SU-DHL-6 (cell line): Measurements from ENCODE around the gene HOMER3.

Source experiments
- CTCF ChIP-seq: fragments of 200-600 bp; sonication (generic); IDR thresholded peaks from one replicate; pipeline ENCODE4 v1.5.1; 2017; ENCODE audit warnings: antibody characterized with exemption, mild to moderate bottlenecking, low read length, moderate library complexity; ENCODE audit not compliant: insufficient read depth, poor library complexity, severe bottlenecking
- EZH2phosphoT487 ChIP-seq: fragments of 200-600 bp; sonication (generic), shearing (Covaris generic); conservative IDR thresholded peaks from 2 replicates; pipeline ENCODE4 v1.6.1; 2018; ENCODE audit warnings: mild to moderate bottlenecking, antibody characterized with exemption, low read length, moderate library complexity, mixed read lengths

- TF ChIP-seq CTCF, result no peak
- TF ChIP-seq EZH2phosphoT487, result no peak
Observed at GRCh38 chr19:18987456-18987855, 46.4 kb upstream of the HOMER3 start.
